Right lobe of liver (tissue), 6 donors: Measurements from ENCODE around the gene DYNC1I1. TPM values are rescaled to one million over a fixed set of nuclear protein-coding genes. Genes with fewer than 3 reads are reported as not detected.

Source experiments
- ATAC-seq, 4 donors: fragments of 200-7000 bp; cut with Tn5 transposase; one replicate each; pipeline ENCODE4 v1.9.1; 2020; ENCODE audit warnings: mild to moderate bottlenecking in 4 of 4, moderate library complexity in 4 of 4
- DNase-seq, 3 donors: peaks; one replicate each; pipeline ENCODE4 v3.0.0-alpha.2; 2020
- H3K27ac ChIP-seq, 3 donors: fragments of 200-600 bp; one replicate each; pipeline ENCODE4 v1.8.0; 2022
- H3K27me3 ChIP-seq, 2 donors: fragments of 200-600 bp; one replicate each; pipeline ENCODE4 v1.8.0; 2022
- H3K36me3 ChIP-seq, 4 donors: fragments of 200-600 bp; sonication (generic) in 1 of 4; one replicate each; pipeline versions ENCODE4 v1.5.1 to v1.8.0; 2017 to 2022; ENCODE audit warnings: control low read depth in 1 of 4
- H3K4me1 ChIP-seq, 4 donors: fragments of 200-600 bp; sonication (generic) in 1 of 4; one replicate each; pipeline versions ENCODE4 v1.5.1 to v1.8.0; 2017 to 2022; ENCODE audit warnings: control low read depth in 1 of 4
- H3K4me3 ChIP-seq, 3 donors: fragments of 200-600 bp; one replicate each; pipeline ENCODE4 v1.8.0; 2022
- H3K9me3 ChIP-seq, 4 donors: fragments of 200-600 bp; sonication (generic) in 1 of 4; one replicate each; pipeline versions ENCODE4 v1.5.1 to v1.8.0; 2017 to 2022; ENCODE audit warnings: control low read depth in 1 of 4
- POLR2A ChIP-seq: fragments of 450-650 bp; IDR thresholded peaks from one replicate; pipeline ENCODE4 v1.6.1; 2017; ENCODE audit warnings: antibody characterized with exemption, mild to moderate bottlenecking
- WGBS: methylation state at CpG from one replicate; pipeline ENCODE4 v1.1.6; 2018; ENCODE audit warnings: low coverage, low lambda C conversion rate; ENCODE audit not compliant: insufficient coverage; ENCODE audit errors: missing lambda C conversion rate; 5-methylcytosine and 5-hydroxymethylcytosine counted together
- intact Hi-C, 2 donors: fragments of 100-400 bp; cut with DNase I; formaldehyde crosslinking; loops; one replicate each; pipeline versions ENCODE4 v1.11.2 to v1.14.1; 2022
- total RNA-seq, 6 experiments: library from RNA; depleted of rRNA in 2 of 6; stranded (reverse); fragments of >200 nt in 2 of 6; fragmentation: NEBNext Ultra II Directional in 3 of 6; extraction: Animal tissue kit (Norgen Biotek cat#: 25700) in 3 of 6; gene quantifications; one replicate each; pipeline versions ENCODE4 v1.1.0 to v1.2.4, GENCODE V29; 2016 to 2023
- TF ChIP-seq, protein P1 (sequence below), 4 donors: fragments of 200-600 bp in 3 of 4; fragments of 450-650 bp in 1 of 4; IDR thresholded peaks; one replicate each; pipeline versions ENCODE4 v1.5.1 to v1.8.0; 2016 to 2022; ENCODE audit warnings: antibody characterized with exemption in 4 of 4, mild to moderate bottlenecking in 2 of 4
- donor health status: DM: no; HTN: yes; CAD: no.
- donor health status: DM: no; HTN: no; CAD: no.
- donor health status: DM: no; HTN: no; CAD: no.
- donor health status: DM: no; HTN: yes; CAD: no.
- donor health status: DM: no; HTN: yes; CAD: no.

Gene DYNC1I1
- total RNA-seq, 6 experiments from 2014 or later = 0.09 to 1.1 (median 0.62) TPM

DNA sequence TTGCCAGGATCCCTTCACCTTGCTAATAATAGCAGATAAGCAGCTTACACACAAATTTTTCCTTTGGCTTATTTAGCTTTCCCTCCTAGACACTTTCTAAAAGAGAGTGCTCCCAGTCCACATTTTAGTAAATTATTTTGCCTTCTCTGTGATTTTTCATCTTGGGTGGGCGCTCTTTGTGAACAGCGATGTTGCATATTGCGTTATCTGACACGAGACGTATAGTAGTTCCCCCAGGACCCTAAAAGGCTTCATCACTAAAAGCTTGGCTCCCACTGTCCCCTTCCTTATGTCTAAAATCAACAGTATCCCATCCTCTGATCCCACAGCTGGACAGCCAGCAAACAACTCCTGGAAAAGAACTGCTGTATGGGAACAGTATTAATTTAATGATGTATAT lies 232.9 kb downstream of the DYNC1I1 start:
- no peak overlapping the region for H3K27ac ChIP-seq
- H3K4me1 ChIP-seq = no peaks in the 10 kb centered on the region
- no peak for TF ChIP-seq POLR2A
- TF ChIP-seq, protein P1, sequence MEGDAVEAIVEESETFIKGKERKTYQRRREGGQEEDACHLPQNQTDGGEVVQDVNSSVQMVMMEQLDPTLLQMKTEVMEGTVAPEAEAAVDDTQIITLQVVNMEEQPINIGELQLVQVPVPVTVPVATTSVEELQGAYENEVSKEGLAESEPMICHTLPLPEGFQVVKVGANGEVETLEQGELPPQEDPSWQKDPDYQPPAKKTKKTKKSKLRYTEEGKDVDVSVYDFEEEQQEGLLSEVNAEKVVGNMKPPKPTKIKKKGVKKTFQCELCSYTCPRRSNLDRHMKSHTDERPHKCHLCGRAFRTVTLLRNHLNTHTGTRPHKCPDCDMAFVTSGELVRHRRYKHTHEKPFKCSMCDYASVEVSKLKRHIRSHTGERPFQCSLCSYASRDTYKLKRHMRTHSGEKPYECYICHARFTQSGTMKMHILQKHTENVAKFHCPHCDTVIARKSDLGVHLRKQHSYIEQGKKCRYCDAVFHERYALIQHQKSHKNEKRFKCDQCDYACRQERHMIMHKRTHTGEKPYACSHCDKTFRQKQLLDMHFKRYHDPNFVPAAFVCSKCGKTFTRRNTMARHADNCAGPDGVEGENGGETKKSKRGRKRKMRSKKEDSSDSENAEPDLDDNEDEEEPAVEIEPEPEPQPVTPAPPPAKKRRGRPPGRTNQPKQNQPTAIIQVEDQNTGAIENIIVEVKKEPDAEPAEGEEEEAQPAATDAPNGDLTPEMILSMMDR (IDR thresholded peaks at IDR 0.05) = no peak
- H3K27me3 ChIP-seq = no peaks in the 10 kb centered on the region
- ATAC-seq (no peak), DNase-seq (no peak)
- 79% methylated on average over 5 of the region's 5 CpGs for WGBS
- no peaks in the 10 kb centered on the region for H3K9me3 ChIP-seq
- no peak overlapping the region for H3K4me3 ChIP-seq
- intact Hi-C loops = no loop called here
- no peaks in the 10 kb centered on the region for H3K36me3 ChIP-seq

DNA sequence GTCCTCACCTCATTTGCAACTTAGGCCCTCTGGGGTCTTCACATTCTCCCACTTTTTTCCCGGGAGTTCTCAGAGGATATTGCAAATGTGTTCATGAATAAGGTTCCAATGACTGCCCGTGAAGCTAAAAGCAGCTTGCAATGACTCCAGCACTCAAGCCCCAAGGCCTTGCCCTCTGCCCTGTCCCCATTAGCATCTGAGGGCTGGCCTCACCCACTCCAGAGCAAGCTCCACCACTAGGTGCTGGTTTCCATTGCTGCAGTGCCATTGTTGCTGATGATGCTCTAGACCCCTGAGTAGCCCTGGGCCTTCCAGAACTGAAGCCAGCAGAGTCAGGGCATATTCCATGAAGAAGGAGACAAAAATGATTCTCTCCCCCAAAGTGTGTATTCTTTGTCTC lies 236.8 kb downstream of the DYNC1I1 start:
- TF ChIP-seq, protein P1 (IDR thresholded peaks at IDR 0.05) = no peak
- no peak for TF ChIP-seq POLR2A
- 68% methylated on average over 2 of the region's 2 CpGs for WGBS
- H3K36me3 ChIP-seq = no peaks in the 10 kb centered on the region
- ATAC-seq = no peak
- H3K4me1 ChIP-seq = no peaks in the 10 kb centered on the region
- H3K27ac ChIP-seq = no peak overlapping the region
- no peak for DNase-seq
- H3K4me3 ChIP-seq = no peak overlapping the region
- H3K9me3 ChIP-seq = no peaks in the 10 kb centered on the region
- no peaks in the 10 kb centered on the region for H3K27me3 ChIP-seq
- intact Hi-C loops = no loop called here

DNA sequence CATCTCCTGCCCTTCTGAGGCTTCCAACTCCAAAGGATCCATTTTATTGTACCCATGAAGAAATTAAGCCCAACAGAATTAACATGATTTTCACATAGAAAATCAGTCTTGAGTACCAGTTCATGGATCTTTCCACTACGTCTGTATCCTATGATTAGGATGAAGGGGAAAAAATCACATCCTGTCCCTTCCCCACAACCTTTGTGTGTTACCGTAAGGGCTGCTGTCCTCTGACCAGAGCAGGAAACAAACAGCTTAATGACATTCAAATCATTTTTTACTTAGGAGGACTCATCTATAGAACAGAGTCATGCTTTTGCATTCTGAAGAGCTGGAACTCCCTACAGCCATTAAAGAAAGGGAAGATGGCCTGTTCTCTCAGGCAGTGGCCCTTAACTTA lies 241.5 kb downstream of the DYNC1I1 start:
- TF ChIP-seq, protein P1 (IDR thresholded peaks at IDR 0.05) = no peak
- TF ChIP-seq POLR2A = no peak
- ATAC-seq = no peak
- H3K9me3 ChIP-seq = no peaks in the 10 kb centered on the region
- H3K4me3 ChIP-seq = no peak overlapping the region
- no peak overlapping the region for H3K27ac ChIP-seq
- no peaks in the 10 kb centered on the region for H3K4me1 ChIP-seq
- intact Hi-C loops = no loop called here
- DNase-seq = no peak
- no peaks in the 10 kb centered on the region for H3K27me3 ChIP-seq
- 53% methylated on average over 2 of the region's 2 CpGs for WGBS
- no peaks in the 10 kb centered on the region for H3K36me3 ChIP-seq

DNA sequence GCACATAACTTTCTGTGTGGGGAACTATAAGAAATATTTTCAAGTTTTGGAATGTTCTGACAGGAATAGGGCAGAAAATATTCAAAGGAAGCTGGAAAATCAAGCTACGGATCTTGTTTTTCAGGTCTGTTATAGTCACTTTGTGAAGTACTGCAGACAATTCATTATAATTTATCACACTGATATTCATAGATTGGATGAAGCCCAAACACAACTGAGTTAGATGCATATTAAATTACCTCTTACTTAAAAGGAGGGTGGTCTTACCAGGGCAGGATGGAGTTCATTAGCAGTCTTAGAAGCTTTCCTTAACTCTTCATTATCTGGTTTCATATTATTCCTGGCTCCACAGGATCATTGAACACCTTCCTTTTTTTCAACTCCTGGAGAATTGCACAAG lies 242.3 kb downstream of the DYNC1I1 start:
- H3K9me3 ChIP-seq = no peaks in the 10 kb centered on the region
- no peak overlapping the region for H3K27ac ChIP-seq
- 56% methylated on average over 1 of the region's 1 CpG for WGBS
- no peak for ATAC-seq
- H3K36me3 ChIP-seq = no peaks in the 10 kb centered on the region
- no peaks in the 10 kb centered on the region for H3K4me1 ChIP-seq
- no peak overlapping the region for H3K4me3 ChIP-seq
- DNase-seq = no peak
- intact Hi-C loops = no loop called here
- TF ChIP-seq, protein P1 (IDR thresholded peaks at IDR 0.05) = no peak
- no peak for TF ChIP-seq POLR2A
- no peaks in the 10 kb centered on the region for H3K27me3 ChIP-seq

DNA sequence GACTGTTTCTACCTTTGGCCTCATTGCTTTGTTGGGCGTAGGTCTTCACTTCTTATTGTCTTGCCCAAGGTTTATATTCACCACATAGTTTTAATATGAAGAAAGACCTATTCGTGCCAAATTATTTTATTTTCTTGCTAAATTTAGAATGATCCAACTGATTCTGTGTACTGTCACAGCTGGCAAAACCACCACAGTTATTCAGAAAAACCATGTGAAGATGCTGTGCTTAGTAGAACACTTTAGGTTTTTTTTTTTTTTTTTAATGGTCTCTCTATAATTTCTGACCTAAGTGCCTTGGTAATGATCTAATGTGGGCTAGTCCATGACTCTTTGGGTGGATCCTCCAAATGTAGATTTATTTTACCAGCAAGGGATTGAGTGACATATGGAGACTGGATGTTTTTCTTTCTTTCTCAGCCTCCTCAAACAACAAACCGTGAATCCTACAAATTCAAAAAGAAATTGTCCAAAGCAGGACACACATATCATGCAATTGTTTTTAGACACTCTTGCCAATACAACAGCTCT lies 243.8 kb downstream of the DYNC1I1 start:
- no peak overlapping the region for H3K4me3 ChIP-seq
- WGBS = 59% methylated on average over 3 of the region's 3 CpGs

More for the DNA sequence above, 243.8 kb downstream of the DYNC1I1 start:
- no peak for ATAC-seq
- intact Hi-C loops = no loop called here
- no peak for TF ChIP-seq POLR2A
- TF ChIP-seq, protein P1 (IDR thresholded peaks at IDR 0.05) = no peak
- no peak overlapping the region for H3K27ac ChIP-seq
- H3K36me3 ChIP-seq = no peaks in the 10 kb centered on the region
- H3K4me1 ChIP-seq = no peaks in the 10 kb centered on the region
- DNase-seq = no peak
- H3K27me3 ChIP-seq = no peaks in the 10 kb centered on the region
- no peaks in the 10 kb centered on the region for H3K9me3 ChIP-seq
